Stimulated activated CD4-positive, alpha-beta T cell treated with anti-CD3 and anti-CD28 coated beads, Interleukin-12 subunit alpha, Interleukin-12 subunit beta, amount 100 ng/mL, for 24 hours (primary cell): ENCODE measurements around the gene PACSIN1.
"Not testable (repeated sequence)": the region's sequence is repeated elsewhere in the genome, so short reads cannot be mapped to it uniquely, and the experiment has no call there.

Experiments used
- DNase-seq, 2 experiments: peaks; one replicate each; pipeline ENCODE4 v3.0.0-alpha.2; 2020; ENCODE audit warnings: low read depth in 2 of 2

PACSIN1 gene

DNA sequence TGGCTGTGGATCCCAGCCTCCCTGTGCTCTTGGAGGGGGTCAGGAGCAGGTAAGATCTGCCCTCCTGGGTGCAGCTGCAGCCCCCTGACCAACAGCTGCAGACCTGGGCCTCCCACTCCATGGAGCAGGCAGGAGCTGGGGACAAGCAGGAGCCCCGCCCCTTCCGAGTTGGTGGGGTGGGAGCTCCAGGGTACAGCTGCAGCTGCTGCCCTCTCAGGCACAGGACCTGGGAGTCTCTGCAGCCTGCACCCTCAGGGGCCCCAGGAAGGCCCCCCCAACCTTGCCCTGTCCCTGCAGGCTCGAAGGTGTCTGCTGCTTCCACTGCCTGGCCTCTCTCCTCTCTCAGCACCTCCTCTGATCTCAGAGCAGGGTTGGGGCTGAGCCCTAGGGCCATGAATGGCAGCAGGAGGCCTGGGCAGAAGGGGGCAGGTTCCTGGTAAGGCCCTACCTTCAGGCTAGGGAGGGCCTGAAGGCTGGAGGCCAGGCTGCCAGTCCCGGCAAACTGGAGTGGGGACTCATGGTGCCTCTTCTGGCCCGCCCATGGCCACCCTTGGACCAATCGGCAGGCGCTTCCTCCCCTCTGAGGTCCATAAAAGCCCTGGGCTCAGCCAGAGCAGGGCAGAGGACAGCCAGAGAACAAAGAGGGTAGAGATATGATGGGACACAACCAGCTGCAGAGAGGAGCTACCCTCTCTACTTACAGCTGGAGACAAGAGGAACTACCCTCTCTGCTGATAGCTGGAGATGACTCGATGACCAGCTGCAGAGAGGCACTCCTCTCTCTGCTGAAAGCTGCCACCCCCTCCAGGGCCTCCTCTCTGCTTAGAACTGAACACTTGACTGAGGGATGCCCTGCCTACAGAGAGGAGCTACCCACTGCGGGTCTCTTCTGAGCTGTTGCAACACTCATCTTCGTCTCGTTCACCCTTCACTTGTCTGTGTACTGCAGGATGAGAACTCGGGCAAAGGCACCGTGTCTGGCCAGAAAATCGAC, 7.8 kb upstream of the PACSIN1 start:
- DNase-seq: no peak

DNA sequence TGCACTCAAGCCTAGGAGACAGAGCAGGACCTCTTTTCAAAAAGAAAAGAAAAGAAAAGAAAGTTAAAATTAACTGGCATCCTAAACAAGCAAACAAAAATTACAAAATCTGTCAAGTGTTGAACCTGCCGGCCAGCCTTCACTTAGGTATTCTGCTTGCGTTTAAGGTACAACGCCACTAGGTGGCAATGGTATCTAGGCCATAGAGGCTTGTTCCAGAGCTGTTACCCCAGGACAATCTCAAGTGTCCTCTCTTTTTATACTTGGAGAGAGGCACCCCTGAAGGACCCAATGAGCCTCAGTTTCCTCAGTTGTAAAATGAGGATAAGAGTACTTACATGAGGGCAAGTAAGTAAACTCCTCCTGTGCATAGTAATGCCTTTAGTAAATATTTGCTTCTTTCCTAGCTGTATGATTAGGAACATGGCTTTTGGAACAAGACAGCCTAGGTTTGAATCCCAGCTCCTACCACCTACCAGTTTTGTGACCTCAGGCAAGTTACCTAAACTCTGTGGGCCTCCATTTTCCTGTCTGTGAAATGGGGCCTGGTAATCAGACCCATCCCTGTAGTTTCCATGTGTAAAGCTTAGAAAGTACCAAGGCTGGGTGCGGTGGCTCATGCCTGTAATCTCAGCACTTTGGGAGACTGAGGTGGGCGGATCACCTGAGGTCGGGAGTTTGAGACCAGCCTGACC, 5.8 kb upstream of the PACSIN1 start:
- peak in 1 of 2 experiments; percentile 23 for DNase-seq

GRCh38 chr6:34460796-34461507, 4.9 kb upstream of the PACSIN1 start:
- DNase-seq: no peak

- DNase-seq: no peak
These were observed 3.9 kb upstream of the PACSIN1 start for GRCh38 chr6:34462010-34462409.

- no peak for DNase-seq
These were observed 3.3 kb upstream of the PACSIN1 start for GRCh38 chr6:34462551-34462971.

- DNase-seq: no peak
These were observed 2.6 kb upstream of the PACSIN1 start for GRCh38 chr6:34463299-34463698.

GRCh38 chr6:34463849-34464248, 2.0 kb upstream of the PACSIN1 start:
- no peak for DNase-seq

- no peak for DNase-seq
These were observed 638 bp downstream of the PACSIN1 start for GRCh38 chr6:34466242-34467185.

DNA sequence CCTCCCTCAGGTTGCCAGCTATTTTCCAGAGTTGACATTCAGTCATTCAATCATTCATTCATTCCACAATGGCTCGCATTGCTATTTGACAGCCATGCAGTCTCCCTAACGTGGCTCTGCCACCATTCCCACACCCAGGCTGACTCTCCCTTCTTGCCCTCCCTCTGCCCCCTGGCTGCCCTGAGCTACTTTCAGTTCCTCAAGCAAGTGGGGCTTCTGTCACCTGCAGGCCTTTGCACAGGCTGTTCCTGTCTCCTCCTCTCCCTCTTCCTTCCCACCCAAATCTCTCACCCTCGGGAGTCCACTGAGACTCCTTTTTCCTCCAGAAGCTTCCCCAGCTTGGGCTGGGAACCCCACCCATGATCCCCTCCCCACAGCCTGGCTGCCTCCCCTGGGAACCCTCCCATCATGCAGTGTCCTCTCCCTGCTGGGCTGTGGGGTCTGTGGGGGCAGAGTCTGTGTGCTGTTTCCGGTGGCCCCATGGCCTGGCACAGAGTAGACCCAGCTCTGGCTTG, 2.6 kb downstream of the PACSIN1 start:
- DNase-seq: no peak

GRCh38 chr6:34469499-34469898, 3.6 kb downstream of the PACSIN1 start:
- DNase-seq: no peak

DNA sequence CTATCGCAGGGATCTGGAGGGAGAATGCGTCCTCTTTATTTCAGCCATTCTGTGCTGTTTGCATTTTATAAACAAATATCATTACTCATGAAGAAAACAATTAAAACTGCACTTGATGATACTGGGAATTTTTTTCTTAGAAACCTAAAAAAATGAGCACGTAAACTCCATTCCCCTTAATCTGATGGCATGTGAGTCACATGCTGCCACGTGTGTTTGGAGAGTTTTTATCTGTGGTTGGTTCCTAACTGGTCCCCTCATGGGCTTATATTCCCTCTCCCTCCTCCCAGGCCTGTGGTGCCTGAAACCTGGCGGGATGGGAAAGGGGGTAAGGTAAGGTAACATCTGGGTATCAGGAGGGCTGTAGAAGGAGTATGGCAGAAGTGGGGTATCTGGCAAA, 6.5 kb downstream of the PACSIN1 start:
- no peak for DNase-seq

DNA sequence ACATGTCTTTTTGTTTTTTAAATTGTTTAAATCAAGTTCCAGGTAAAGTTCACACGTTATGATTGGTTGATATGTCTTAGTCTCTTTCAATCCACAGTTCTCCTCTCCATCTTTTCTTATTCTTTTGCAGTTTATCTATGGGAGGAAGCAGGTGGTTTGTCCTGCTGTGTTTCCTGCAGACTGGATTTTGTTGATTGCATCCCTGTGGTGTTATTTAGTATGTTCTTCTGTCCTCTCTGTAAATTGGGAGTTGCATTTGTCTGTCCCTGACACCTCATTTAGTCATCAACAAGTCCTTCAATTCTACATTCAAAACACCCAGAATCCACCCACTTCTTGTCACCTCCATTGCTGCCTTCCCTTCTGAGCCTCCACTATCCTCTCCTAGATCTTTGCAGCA, 8.1 kb downstream of the PACSIN1 start:
- no peak for DNase-seq

DNA sequence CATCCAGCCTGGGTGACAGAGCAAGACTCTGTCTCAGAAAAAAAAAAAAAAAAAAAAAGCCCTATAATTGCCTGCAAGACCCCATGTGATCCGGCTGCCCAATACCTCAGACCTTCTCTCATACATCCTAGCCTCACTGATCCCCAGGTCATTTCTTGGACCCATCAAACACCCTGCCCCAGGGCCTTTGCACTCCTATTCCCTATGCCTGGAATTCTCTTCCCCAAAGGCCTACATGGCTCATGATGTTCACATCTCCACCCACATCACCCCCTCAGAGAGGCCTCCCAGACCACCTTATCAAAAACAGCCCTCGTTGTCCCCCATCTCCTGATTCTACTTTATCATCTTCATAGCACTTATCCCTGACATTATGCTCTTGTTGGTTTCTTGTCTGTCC, 8.9 kb downstream of the PACSIN1 start:
- DNase-seq: no peak

DNA sequence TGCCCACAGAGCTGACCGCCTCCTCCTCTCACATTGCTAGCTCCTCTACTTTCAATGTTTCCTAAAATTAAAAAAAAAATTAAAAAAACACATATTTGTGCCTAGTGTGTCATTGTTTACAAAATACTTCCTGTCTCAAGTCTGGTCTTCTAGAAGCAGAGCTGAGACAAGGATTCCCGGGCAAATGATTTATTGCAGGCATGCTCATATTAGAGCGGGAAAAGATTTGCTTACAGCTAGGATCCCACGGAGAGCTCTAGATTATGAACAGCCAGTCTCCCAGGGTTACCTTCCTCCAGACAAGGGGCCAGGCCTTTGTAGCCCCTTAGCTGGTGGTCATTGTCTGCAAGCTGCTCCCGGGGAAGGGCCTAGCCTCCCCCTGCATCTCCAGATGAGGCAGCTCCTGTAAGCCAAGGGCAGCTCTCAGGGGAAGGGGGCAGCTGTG, 9.4 kb downstream of the PACSIN1 start:
- no peak for DNase-seq

- DNase-seq: no peak
These were observed 10.0 kb downstream of the PACSIN1 start for GRCh38 chr6:34475767-34476328.

DNA sequence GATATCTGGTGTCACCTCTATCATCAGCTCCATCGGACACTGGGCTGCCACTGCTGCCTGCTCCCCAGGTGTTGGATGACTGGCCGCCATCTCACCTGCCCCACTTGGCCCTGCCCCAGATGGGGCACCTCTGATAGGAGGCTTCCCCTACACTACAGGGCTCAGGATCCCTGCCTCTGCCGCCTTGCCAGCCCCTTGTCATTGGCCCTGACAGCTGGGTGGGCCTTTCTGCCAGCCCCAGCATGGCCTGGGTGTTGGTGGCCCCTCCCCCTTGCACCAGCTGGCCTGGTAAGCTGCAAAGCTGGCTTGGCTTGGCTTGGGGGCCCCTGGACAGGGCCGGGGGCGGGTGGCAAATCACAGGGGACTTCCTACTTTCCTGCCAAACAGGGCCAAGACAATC, 10.6 kb downstream of the PACSIN1 start:
- DNase-seq: no peak

- DNase-seq: no peak
These were observed 11.0 kb downstream of the PACSIN1 start for GRCh38 chr6:34476921-34477320.

GRCh38 chr6:34478796-34479195, 12.9 kb downstream of the PACSIN1 start:
- DNase-seq: no peak

- DNase-seq: not testable (repeated sequence)
These were observed 17.9 kb downstream of the PACSIN1 start for GRCh38 chr6:34483781-34484180.

DNA sequence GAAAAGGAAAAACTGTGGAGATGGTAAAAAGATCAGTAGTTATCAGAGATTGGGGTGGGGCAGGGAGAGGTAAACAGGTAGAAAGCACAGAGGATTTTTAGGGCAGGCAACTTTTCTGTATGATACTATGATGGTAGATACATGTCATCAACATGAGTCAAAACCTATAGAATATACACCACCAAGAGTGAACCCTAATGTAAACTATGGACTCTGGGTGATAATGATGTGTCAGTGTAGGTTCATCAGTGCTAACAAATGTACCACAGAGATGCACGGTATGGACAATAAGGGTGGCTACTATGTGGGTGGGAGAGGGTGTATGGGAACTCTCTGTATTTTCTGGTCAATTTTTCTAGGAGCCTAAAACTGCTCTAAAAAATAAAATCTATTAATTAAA, 18.5 kb downstream of the PACSIN1 start:
- DNase-seq: no peak
